Effector memory CD4-positive, alpha-beta T cell (primary cell): ENCODE results near the gene YY2.
"Not testable (repeated sequence)": the region's sequence is repeated elsewhere in the genome, so short reads cannot be mapped to it uniquely, and the experiment has no call there.

Experiments used
- DNase-seq, 3 donors: peaks; one replicate each; pipeline ENCODE4 v3.0.0-alpha.2; 2020
- H3K27ac ChIP-seq: 2 replicates; pipeline ENCODE4 v1.7.0; 2013; ENCODE audit warnings: mild to moderate bottlenecking, low read length, moderate library complexity; ENCODE audit not compliant: insufficient read depth, poor library complexity, severe bottlenecking
- H3K27me3 ChIP-seq: replicated peaks from 2 replicates; pipeline ENCODE4 v1.7.0; 2013; ENCODE audit warnings: mild to moderate bottlenecking, low read length; ENCODE audit not compliant: insufficient read depth, control insufficient read depth, poor library complexity, severe bottlenecking
- H3K36me3 ChIP-seq: 2 replicates; pipeline ENCODE4 v1.7.0; 2013; ENCODE audit warnings: mild to moderate bottlenecking, low read length, moderate library complexity; ENCODE audit not compliant: control insufficient read depth, insufficient read depth
- H3K4me1 ChIP-seq: 2 replicates; pipeline ENCODE4 v1.7.0; 2013; ENCODE audit warnings: low read length, mild to moderate bottlenecking; ENCODE audit not compliant: control insufficient read depth, insufficient read depth, poor library complexity, severe bottlenecking
- H3K4me3 ChIP-seq: 2 replicates; pipeline ENCODE4 v1.7.0; 2013; ENCODE audit warnings: low read length, low read depth, mild to moderate bottlenecking; ENCODE audit not compliant: insufficient read depth, poor library complexity, severe bottlenecking
- H3K9me3 ChIP-seq: 2 replicates; pipeline ENCODE4 v1.7.0; 2013; ENCODE audit warnings: mild to moderate bottlenecking, low read length, moderate library complexity; ENCODE audit not compliant: control insufficient read depth

The YY2 gene

GRCh38 chrX:21870494-21870893, 14.7 kb downstream of the YY2 start:
- no peak for DNase-seq
- no peaks in the 10 kb centered on the region for H3K36me3 ChIP-seq
- H3K27ac ChIP-seq = no peak overlapping the region
- no peaks in the 10 kb centered on the region for H3K27me3 ChIP-seq
- no peak overlapping the region for H3K4me3 ChIP-seq
- no peaks in the 10 kb centered on the region for H3K9me3 ChIP-seq
- no peaks in the 10 kb centered on the region for H3K4me1 ChIP-seq

GRCh38 chrX:21873063-21873775, 17.4 kb downstream of the YY2 start:
- Histone ChIP-seq H3K4me1 (no peaks in the 10 kb centered on the region), H3K9me3 (no peaks in the 10 kb centered on the region), H3K36me3 (no peaks in the 10 kb centered on the region), H3K27ac (no peak overlapping the region), H3K4me3 (no peak overlapping the region), H3K27me3 (no peaks in the 10 kb centered on the region)
- no peak for DNase-seq

- H3K4me1 ChIP-seq, H3K27ac ChIP-seq, H3K9me3 ChIP-seq, H3K4me3 ChIP-seq, H3K27me3 ChIP-seq, DNase-seq, H3K36me3 ChIP-seq: not testable (repeated sequence)
These were observed 18.4 kb downstream of the YY2 start for GRCh38 chrX:21874182-21874581.

- H3K27ac ChIP-seq = no peak overlapping the region
- H3K4me1 ChIP-seq = no peaks in the 10 kb centered on the region
- no peaks in the 10 kb centered on the region for H3K36me3 ChIP-seq
- no peak for DNase-seq
- no peaks in the 10 kb centered on the region for H3K9me3 ChIP-seq
- H3K27me3 ChIP-seq = no peaks in the 10 kb centered on the region
- no peak overlapping the region for H3K4me3 ChIP-seq
These were observed 19.2 kb downstream of the YY2 start for GRCh38 chrX:21875013-21875412.

GRCh38 chrX:21881881-21882574, 26.2 kb downstream of the YY2 start:
- H3K4me1 ChIP-seq = no peaks in the 10 kb centered on the region
- no peak for DNase-seq
- H3K4me3 ChIP-seq = no peak overlapping the region
- H3K27me3 ChIP-seq = no peaks in the 10 kb centered on the region
- H3K9me3 ChIP-seq = no peaks in the 10 kb centered on the region
- no peak overlapping the region for H3K27ac ChIP-seq
- H3K36me3 ChIP-seq = no peaks in the 10 kb centered on the region

- Histone ChIP-seq H3K36me3 (no peaks in the 10 kb centered on the region), H3K4me3 (no peak overlapping the region), H3K4me1 (no peaks in the 10 kb centered on the region), H3K27me3 (no peaks in the 10 kb centered on the region), H3K9me3 (no peaks in the 10 kb centered on the region), H3K27ac (no peak overlapping the region)
- no peak for DNase-seq
These were observed 27.5 kb downstream of the YY2 start for GRCh38 chrX:21883258-21883657.

- no peaks in the 10 kb centered on the region for H3K4me1 ChIP-seq
- no peaks in the 10 kb centered on the region for H3K9me3 ChIP-seq
- H3K36me3 ChIP-seq = no peaks in the 10 kb centered on the region
- no peak for DNase-seq
- H3K27me3 ChIP-seq = no peaks in the 10 kb centered on the region
- H3K4me3 ChIP-seq = no peak overlapping the region
- H3K27ac ChIP-seq = no peak overlapping the region
These were observed 29.8 kb downstream of the YY2 start for GRCh38 chrX:21885568-21885967.

GRCh38 chrX:21905313-21905712, 49.5 kb downstream of the YY2 start:
- Histone ChIP-seq H3K27me3 (no peaks in the 10 kb centered on the region), H3K27ac (no peak overlapping the region), H3K4me1 (no peaks in the 10 kb centered on the region), H3K9me3 (no peaks in the 10 kb centered on the region), H3K4me3 (no peak overlapping the region), H3K36me3 (no peaks in the 10 kb centered on the region)
- no peak for DNase-seq

GRCh38 chrX:21905953-21906352, 50.2 kb downstream of the YY2 start:
- H3K27me3 ChIP-seq = no peaks in the 10 kb centered on the region
- no peaks in the 10 kb centered on the region for H3K36me3 ChIP-seq
- no peaks in the 10 kb centered on the region for H3K9me3 ChIP-seq
- DNase-seq = no peak
- no peaks in the 10 kb centered on the region for H3K4me1 ChIP-seq
- no peak overlapping the region for H3K27ac ChIP-seq
- no peak overlapping the region for H3K4me3 ChIP-seq

GRCh38 chrX:21907260-21907659, 51.5 kb downstream of the YY2 start:
- no peaks in the 10 kb centered on the region for H3K4me1 ChIP-seq
- no peaks in the 10 kb centered on the region for H3K9me3 ChIP-seq
- H3K27ac ChIP-seq = no peak overlapping the region
- DNase-seq = no peak
- no peaks in the 10 kb centered on the region for H3K27me3 ChIP-seq
- H3K4me3 ChIP-seq = no peak overlapping the region
- H3K36me3 ChIP-seq = no peaks in the 10 kb centered on the region
